ENCODE measurements around the gene LAMTOR4. TPM values are rescaled to one million over a fixed set of nuclear protein-coding genes. Genes with fewer than 3 reads are reported as not detected.

Gene LAMTOR4
- total and polyA plus RNA-seq, 2 of the 13 experiments (the other 11 are each of a cell fraction or from before 2014, with no cell fraction given) = 115 to 118 TPM

- Histone ChIP-seq H3K27ac (ENCODE audit: extremely low read length, insufficient read depth, low read length) (peak within 1 kb of the TSS; percentile 96), H4K20me1 (ENCODE audit: insufficient read depth, low read length) (no peaks in the 10 kb centered on the region), H3K4me3 (replicated peaks in 1 of 3; ENCODE audit: insufficient read depth in 1 of 3, low read depth in 2 of 3, low read length in 3 of 3) (peak within 1 kb of the TSS; percentile 74 to 92 (median 84)), H3K79me2 (ENCODE audit: insufficient read depth, low read length) (peaks cover 5% of the 10 kb centered on the region), H3K36me3 (replicated peaks in 1 of 2; ENCODE audit: control insufficient read depth in 1 of 2, insufficient read depth in 2 of 2, low read length in 2 of 2) (no peaks in the 10 kb centered on the region), H3K4me1 (ENCODE audit: insufficient read depth, low read length) (peaks cover 55% of the 10 kb centered on the region), H3K27me3 (ENCODE audit: control insufficient read depth in 1 of 2, insufficient read depth in 2 of 2, low read length in 2 of 2) (no peaks in the 10 kb centered on the region), H2AFZ (ENCODE audit: low read length) (no peak within 1 kb of the TSS), H3K9me3 (ENCODE audit: low read length) (no peaks in the 10 kb centered on the region), H3K9ac (ENCODE audit: insufficient read depth, low read depth, low read length) (peak within 1 kb of the TSS; percentile 88), H3K4me2 (ENCODE audit: low read depth, low read length) (peak within 1 kb of the TSS; percentile 74)
- WGBS (ENCODE audit: low lambda C conversion rate) = 0% methylated on average over 27 of the region's 85 CpGs
- no TSS peak for BruUV-seq (replicated peaks)
- CTCF ChIA-PET (ENCODE audit: low intra/inter-chr PET ratio, low total read pairs) = no interaction called here
- intact Hi-C loops (cut with micrococcal nuclease; ENCODE audit: unreplicated experiment) (loop anchor here (5.0 kb wide), 1 partner anchor 45 kb away; the partner anchor contains the start of gene ZNF3), in situ Hi-C loops (cut with HindIII; ENCODE audit: extremely low pct_ligation_motif_present, low pct_unique_long_range_greater_than_20kb) (no loop called here)
- FAIRE-seq (peak; percentile 77), ATAC-seq (peak; percentile 56), DNase-seq (ENCODE audit: low spot score) (peak; percentile 79)
- POLR2A ChIA-PET = interaction anchor here (0.9 to 3.5 kb wide), 6 partner anchors 21 to 309 kb away, joined by 3 to 48 read pairs (median 6); partner anchors contain the start of genes AP4M1, COPS6, LAMTOR4 and MCM7
- TF ChIP-seq ZNF776 (CRISPR knock-in tag; IDR thresholded peaks at IDR 0.05) (peak; percentile 58; the same call in 1 of the 2 replicates), ARNTL (CRISPR knock-in tag; IDR thresholded peaks at IDR 0.05) (0 out of 2 replicates have a peak, but pooled peaks have one; percentile 8), HNRNPK (IDR thresholded peaks at IDR 0.05; ENCODE audit: low read depth, low read length, poor library complexity, severe bottlenecking) (peak; percentile 57), ZNF101 (CRISPR knock-in tag; IDR thresholded peaks at IDR 0.05; ENCODE audit: borderline replicate concordance, low read depth) (peak; percentile 43; the same call in 1 of the 2 replicates), DNMT1 (CRISPR knock-in tag; IDR thresholded peaks at IDR 0.05) (peak; percentile 76; the same call in 1 of the 2 replicates), ZNF431 (CRISPR knock-in tag; IDR thresholded peaks at IDR 0.05; ENCODE audit: borderline replicate concordance, low read depth) (0 out of 2 replicates have a peak, but pooled peaks have one; percentile 54), PATZ1 (CRISPR knock-in tag; IDR thresholded peaks at IDR 0.05) (peak; percentile 84), ZNF792 (CRISPR knock-in tag; IDR thresholded peaks at IDR 0.05) (peak; percentile 14; the same call in 1 of the 2 replicates), ZNF703 (CRISPR knock-in tag; IDR thresholded peaks at IDR 0.05; ENCODE audit: borderline replicate concordance) (peak; percentile 68; the same call in 1 of the 2 replicates), TOPORS (CRISPR knock-in tag; IDR thresholded peaks at IDR 0.05) (0 out of 2 replicates have a peak, but pooled peaks have one; percentile 33), YEATS2 (CRISPR knock-in tag; IDR thresholded peaks at IDR 0.05; ENCODE audit: borderline replicate concordance) (peak; percentile 59; the same call in 1 of the 2 replicates), ZSCAN25 (CRISPR knock-in tag; IDR thresholded peaks at IDR 0.05) (peak; percentile 10; the same call in 1 of the 2 replicates), SRSF1 (optimal IDR thresholded peaks at IDR 0.05; ENCODE audit: low read depth, low read length) (no peak), PAXIP1 (CRISPR knock-in tag; conservative IDR thresholded peaks at IDR 0.05) (peak; percentile 9; the same call in 1 of the 2 replicates), ZNF441 (CRISPR knock-in tag; IDR thresholded peaks at IDR 0.05; ENCODE audit: borderline replicate concordance) (peak; percentile 32; the same call in 1 of the 2 replicates)
Measured at GRCh38 chr7:100126931-100127865, 21.5 kb upstream of the LAMTOR4 start, which contains the start of gene MBLAC1. TSS of gene MBLAC1 (plus strand) at chr7:100126967. CDS start at chr7:100127396, 429 bp downstream.
